ENCODE data around the gene ARGLU1.

Gene ARGLU1

GRCh38 chr13:106513025-106513983 is 54.6 kb downstream of the ARGLU1 start:
- TF ChIP-seq, protein P1, sequence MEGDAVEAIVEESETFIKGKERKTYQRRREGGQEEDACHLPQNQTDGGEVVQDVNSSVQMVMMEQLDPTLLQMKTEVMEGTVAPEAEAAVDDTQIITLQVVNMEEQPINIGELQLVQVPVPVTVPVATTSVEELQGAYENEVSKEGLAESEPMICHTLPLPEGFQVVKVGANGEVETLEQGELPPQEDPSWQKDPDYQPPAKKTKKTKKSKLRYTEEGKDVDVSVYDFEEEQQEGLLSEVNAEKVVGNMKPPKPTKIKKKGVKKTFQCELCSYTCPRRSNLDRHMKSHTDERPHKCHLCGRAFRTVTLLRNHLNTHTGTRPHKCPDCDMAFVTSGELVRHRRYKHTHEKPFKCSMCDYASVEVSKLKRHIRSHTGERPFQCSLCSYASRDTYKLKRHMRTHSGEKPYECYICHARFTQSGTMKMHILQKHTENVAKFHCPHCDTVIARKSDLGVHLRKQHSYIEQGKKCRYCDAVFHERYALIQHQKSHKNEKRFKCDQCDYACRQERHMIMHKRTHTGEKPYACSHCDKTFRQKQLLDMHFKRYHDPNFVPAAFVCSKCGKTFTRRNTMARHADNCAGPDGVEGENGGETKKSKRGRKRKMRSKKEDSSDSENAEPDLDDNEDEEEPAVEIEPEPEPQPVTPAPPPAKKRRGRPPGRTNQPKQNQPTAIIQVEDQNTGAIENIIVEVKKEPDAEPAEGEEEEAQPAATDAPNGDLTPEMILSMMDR (IDR thresholded peaks at IDR 0.05; ENCODE audit: low read length, missing control alignments), result no peak
- no peak overlapping the region for H3K4me3 ChIP-seq (replicated peaks; ENCODE audit: low read depth, low read length)
- DNase-seq (ENCODE audit: low read depth), result peak; percentile 28

DNA sequence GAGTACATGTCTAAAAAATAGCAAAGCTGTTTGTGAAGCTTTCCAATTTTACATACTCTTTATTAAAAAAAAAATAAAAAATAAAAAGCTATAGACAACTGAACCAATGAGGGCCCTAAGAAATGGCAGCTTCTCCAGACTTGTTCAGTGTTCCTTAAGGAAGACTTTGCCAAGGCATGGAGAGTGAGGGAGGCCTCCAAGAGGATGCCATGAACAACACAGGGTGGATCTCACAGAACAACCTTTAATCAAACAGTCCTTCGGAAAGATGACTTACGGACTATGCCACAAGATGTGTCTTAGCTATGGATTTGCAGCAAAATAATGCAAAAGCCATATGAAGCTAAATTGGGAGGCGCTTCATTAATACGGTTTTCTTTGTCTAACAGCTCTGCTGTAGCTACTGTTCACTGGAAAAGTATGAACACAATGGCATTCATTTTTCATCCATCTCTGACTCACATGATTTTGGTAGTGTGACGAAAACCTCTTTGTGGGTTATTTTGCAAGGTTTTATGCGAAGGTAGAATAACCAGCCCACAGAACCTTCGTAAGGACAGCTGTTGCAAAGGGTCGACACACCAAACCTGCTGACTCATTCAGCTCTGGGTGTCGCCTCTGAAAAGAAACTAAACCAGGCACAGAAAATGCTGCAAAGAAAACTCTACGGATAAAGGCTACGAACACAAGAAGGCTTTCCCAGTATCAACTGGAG is 60.2 kb downstream of the ARGLU1 start:
- DNase-seq (ENCODE audit: low read depth), result peak; percentile 96
- peak overlapping the region; percentile 23 for H3K4me3 ChIP-seq (replicated peaks; ENCODE audit: low read depth, low read length)
- TF ChIP-seq, protein P1 (IDR thresholded peaks at IDR 0.05; ENCODE audit: low read length, missing control alignments), result no peak

DNA sequence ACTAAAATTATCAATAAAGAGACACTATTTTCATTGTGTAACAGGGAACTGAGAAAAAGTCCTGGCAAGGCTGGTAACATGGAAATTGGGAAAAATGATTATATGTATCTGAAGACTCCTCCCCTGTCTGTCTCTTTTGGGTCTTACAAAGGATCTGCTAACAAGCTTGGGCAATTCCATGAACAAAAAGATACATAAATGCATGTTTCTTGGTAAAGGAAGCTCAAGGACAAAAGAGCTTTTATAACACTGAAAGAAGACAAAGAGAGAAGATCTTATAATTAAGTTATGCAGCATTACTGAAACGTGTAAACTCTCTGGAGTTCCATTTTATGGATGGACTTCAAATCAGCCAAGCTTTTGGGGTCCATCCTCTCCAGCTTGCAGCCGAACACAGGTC is 61.7 kb downstream of the ARGLU1 start:
- TF ChIP-seq, protein P1 (IDR thresholded peaks at IDR 0.05; ENCODE audit: low read length, missing control alignments), result no peak
- no peak for DNase-seq (ENCODE audit: low read depth)
- H3K4me3 ChIP-seq (replicated peaks; ENCODE audit: low read depth, low read length), result no peak overlapping the region

DNA sequence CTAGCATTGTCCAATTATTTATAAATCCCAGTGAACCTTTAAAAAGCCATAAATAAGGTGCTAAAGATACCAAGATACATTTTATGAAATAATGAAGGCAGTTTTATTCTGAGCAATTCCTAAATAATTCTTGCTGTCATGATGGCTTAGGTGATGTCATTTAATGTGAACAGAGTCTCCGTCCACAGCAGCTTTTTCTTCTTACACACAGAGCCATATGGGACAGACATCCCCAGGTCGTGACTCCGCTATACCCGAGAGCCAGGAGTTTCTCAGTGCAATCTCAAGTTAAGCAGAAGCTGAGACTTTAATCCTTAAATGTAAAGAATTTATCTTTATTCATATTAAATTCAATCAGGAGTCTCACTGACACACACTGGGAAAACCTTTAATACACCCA is 62.2 kb downstream of the ARGLU1 start:
- DNase-seq (ENCODE audit: low read depth), result no peak
- no peak overlapping the region for H3K4me3 ChIP-seq (replicated peaks; ENCODE audit: low read depth, low read length)
- TF ChIP-seq, protein P1 (IDR thresholded peaks at IDR 0.05; ENCODE audit: low read length, missing control alignments), result no peak

GRCh38 chr13:106505295-106505694 is 62.6 kb downstream of the ARGLU1 start:
- DNase-seq (ENCODE audit: low read depth), result no peak
- TF ChIP-seq, protein P1 (IDR thresholded peaks at IDR 0.05; ENCODE audit: low read length, missing control alignments), result no peak
- no peak overlapping the region for H3K4me3 ChIP-seq (replicated peaks; ENCODE audit: low read depth, low read length)

DNA sequence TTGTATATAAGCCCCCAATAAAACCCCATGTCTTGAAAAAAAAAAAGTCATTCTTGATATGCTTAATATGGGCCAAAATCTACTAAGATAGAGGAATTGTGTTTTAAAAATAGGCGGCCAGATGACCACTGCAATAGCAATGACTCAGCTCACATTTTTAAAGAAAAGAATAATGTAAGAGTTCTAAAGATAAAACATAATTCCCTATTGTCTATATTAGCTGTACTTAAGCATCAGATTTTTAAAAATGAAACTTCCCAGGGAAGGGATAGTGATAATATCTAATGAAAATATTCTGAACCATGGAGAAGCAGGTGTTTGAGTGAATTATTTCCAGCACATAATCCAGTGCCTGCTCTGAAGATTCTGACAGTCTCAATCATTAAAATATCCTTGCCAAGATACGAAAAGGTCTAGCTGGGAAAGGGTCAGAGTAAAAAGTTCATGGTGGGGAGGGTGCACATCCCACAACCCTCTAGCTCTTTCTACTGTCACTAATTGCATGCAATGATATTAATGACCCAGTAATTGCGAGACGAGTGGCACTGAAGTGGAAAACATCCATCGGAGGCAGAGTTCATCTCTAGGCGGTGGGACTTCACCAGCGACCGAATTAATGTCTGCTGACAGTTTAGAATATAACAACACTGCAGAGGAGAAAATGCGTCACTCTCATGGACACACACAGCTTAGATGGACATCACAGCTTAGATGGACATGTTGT is 64.0 kb downstream of the ARGLU1 start:
- TF ChIP-seq, protein P1 (IDR thresholded peaks at IDR 0.05; ENCODE audit: low read length, missing control alignments), result no peak
- peak; percentile 43 for DNase-seq (ENCODE audit: low read depth)
- H3K4me3 ChIP-seq (replicated peaks; ENCODE audit: low read depth, low read length), result no peak overlapping the region
